GM12878 (cell line): ENCODE data around the gene GHDC.

Experiments used
- ATF3 ChIP-seq: IDR thresholded peaks from 2 replicates; pipeline ENCODE4 v1.6.1; 2011; ENCODE audit warnings: low read depth, mild to moderate bottlenecking, low read length, moderate library complexity, borderline replicate concordance; ENCODE audit errors: extremely low read depth
- BACH1 ChIP-seq: fragments of 450-650 bp; IDR thresholded peaks from 2 replicates; pipeline ENCODE4 v1.6.1; 2017; ENCODE audit warnings: mild to moderate bottlenecking, borderline replicate concordance
- CREB1 ChIP-seq: IDR thresholded peaks from 2 replicates; pipeline ENCODE4 v1.6.1; 2012; ENCODE audit warnings: low read depth, mild to moderate bottlenecking, inconsistent platforms
- HDAC2 ChIP-seq: fragments of 200-600 bp; sonication (generic); IDR thresholded peaks from 2 replicates; pipeline ENCODE4 v1.6.1; 2017
- NFIC ChIP-seq: IDR thresholded peaks from 2 replicates; pipeline ENCODE4 v1.6.1; 2012; ENCODE audit warnings: low read depth, mild to moderate bottlenecking, inconsistent platforms, low read length, moderate library complexity
- PKNOX1 ChIP-seq: fragments of 450-650 bp; IDR thresholded peaks from 2 replicates; pipeline ENCODE4 v1.6.1; 2016; ENCODE audit warnings: mild to moderate bottlenecking
- POLR2A ChIP-seq: IDR thresholded peaks from 2 replicates; pipeline ENCODE4 v1.6.1; 2011; ENCODE audit warnings: low read depth, mild to moderate bottlenecking, low read length
- RAD21 ChIP-seq: IDR thresholded peaks from 2 replicates; pipeline ENCODE4 v1.6.1; 2011; ENCODE audit warnings: mild to moderate bottlenecking, low read depth, low read length, moderate library complexity; ENCODE audit not compliant: insufficient read depth
- TF ChIP-seq, protein P1 (sequence below), 3 experiments: IDR thresholded peaks in 2 of 3; conservative IDR thresholded peaks in 1 of 3; 2 replicates each; pipeline ENCODE4 v1.5.1; 2011; ENCODE audit warnings: low read depth in 3 of 3, low read length in 3 of 3, mild to moderate bottlenecking in 3 of 3, control low read depth in 2 of 3, moderate library complexity in 2 of 3, inconsistent platforms in 1 of 3, mixed read lengths in 1 of 3; ENCODE audit not compliant: control insufficient read depth in 2 of 3, insufficient read depth in 1 of 3; ENCODE audit errors: extremely low read depth in 1 of 3
- TF ChIP-seq, protein P2 (sequence below): fragments of 150-350 bp; IDR thresholded peaks from 2 replicates; pipeline ENCODE4 v1.6.1; 2014; ENCODE audit warnings: mild to moderate bottlenecking, low read depth, low read length

- TF ChIP-seq NFIC (no peak), CREB1 (no peak), PKNOX1 (no peak), HDAC2 (no peak), RAD21 (no peak), ATF3 (no peak), POLR2A (no peak), BACH1 (no peak)
- TF ChIP-seq, protein P1, sequence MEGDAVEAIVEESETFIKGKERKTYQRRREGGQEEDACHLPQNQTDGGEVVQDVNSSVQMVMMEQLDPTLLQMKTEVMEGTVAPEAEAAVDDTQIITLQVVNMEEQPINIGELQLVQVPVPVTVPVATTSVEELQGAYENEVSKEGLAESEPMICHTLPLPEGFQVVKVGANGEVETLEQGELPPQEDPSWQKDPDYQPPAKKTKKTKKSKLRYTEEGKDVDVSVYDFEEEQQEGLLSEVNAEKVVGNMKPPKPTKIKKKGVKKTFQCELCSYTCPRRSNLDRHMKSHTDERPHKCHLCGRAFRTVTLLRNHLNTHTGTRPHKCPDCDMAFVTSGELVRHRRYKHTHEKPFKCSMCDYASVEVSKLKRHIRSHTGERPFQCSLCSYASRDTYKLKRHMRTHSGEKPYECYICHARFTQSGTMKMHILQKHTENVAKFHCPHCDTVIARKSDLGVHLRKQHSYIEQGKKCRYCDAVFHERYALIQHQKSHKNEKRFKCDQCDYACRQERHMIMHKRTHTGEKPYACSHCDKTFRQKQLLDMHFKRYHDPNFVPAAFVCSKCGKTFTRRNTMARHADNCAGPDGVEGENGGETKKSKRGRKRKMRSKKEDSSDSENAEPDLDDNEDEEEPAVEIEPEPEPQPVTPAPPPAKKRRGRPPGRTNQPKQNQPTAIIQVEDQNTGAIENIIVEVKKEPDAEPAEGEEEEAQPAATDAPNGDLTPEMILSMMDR (IDR thresholded peaks at IDR 0.05 in 2 of 3, conservative IDR thresholded peaks at IDR 0.05 in 1 of 3; ENCODE audit: control insufficient read depth in 2 of 3, extremely low read depth in 1 of 3, insufficient read depth in 1 of 3, low read depth in 3 of 3, low read length in 3 of 3): no peak
- TF ChIP-seq, protein P2, sequence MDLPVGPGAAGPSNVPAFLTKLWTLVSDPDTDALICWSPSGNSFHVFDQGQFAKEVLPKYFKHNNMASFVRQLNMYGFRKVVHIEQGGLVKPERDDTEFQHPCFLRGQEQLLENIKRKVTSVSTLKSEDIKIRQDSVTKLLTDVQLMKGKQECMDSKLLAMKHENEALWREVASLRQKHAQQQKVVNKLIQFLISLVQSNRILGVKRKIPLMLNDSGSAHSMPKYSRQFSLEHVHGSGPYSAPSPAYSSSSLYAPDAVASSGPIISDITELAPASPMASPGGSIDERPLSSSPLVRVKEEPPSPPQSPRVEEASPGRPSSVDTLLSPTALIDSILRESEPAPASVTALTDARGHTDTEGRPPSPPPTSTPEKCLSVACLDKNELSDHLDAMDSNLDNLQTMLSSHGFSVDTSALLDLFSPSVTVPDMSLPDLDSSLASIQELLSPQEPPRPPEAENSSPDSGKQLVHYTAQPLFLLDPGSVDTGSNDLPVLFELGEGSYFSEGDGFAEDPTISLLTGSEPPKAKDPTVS: no peak
These were observed 14.3 kb downstream of the GHDC start for GRCh38 chr17:42179911-42180410.
